GM18951 (cell line): Measurements from ENCODE around the gene IGSF6.
"Not testable (repeated sequence)": the region's sequence is repeated elsewhere in the genome, so short reads cannot be mapped to it uniquely, and the experiment has no call there.

Source experiments
- POLR2A ChIP-seq: IDR thresholded peaks from 4 replicates; pipeline ENCODE4 v1.6.1; 2011; ENCODE audit warnings: mild to moderate bottlenecking; ENCODE audit not compliant: insufficient read length, insufficient read depth; ENCODE audit errors: extremely low read depth
- in situ Hi-C: fragments of 300-500 bp; cut with MboI; formaldehyde crosslinking; loops from one replicate; pipeline ENCODE4 v1.12.0; 2022; ENCODE audit warnings: low sequenced_read_pairs, mixed read lengths, inconsistent platforms; ENCODE audit not compliant: unreplicated experiment

Gene IGSF6

DNA sequence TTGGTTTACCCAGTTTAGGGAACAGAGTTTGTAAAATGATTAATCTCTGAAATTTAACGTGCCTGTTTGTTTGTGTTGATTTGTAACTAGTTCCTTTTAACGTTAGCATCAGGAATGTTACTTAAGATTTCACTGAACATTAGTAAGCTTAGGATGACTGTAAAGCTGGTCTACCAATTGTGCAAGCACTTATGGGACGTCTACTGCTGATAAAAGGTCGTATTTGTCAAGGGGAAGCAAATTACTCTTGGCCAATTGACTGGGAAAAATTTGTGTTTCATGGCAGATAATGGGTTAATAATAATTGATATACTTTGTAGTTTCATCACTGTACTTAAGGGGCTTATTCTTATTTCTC lies 41.2 kb downstream of the IGSF6 start:
- TF ChIP-seq POLR2A, result no peak
- in situ Hi-C loops, result no loop called here

DNA sequence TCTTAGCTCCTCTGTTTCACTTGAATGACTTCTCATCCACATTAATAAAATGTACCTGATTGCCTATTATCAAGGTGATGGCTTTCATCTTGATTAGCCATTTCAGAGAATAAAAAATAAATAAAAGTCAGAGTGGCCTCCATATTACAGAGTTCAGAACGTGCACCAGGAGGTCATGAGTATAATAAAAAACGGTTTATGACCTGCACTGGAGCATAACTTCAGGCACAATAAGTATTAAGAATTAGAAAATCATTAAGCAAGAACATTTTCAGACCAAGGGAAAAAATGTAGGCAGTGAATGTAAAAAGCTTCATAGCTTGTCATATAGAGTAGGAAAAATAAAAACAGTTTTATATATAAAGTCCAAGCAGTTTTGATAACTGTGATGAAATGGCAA lies 41.6 kb downstream of the IGSF6 start:
- TF ChIP-seq POLR2A, result no peak

DNA sequence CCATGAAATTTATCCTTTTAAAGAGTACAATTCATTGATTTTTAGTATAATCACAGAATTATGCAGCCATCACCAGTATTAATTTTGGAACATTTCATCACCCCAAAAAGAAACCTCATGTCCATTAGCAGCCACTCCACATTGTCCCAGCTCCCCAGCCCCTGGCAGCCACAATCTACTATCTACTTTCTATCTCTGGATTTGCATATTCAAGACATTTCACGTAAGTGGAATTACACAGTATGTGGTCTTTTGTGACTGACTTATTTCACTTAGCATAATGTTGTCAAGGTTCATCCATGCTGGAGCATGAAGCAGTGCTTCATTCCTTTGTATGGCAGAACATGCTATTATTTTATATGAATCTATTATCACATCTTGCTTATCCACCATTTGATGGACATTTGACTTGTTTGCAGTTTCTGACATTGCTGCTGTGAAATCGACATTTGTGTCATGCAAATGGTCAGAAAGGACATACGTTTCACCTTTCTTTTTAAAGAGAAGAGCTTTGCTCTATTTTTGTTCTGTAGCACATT lies 42.3 kb downstream of the IGSF6 start:
- in situ Hi-C loops, result no loop called here
- TF ChIP-seq POLR2A, result no peak

More for the DNA sequence above, 41.6 kb downstream of the IGSF6 start:
- in situ Hi-C loops, result no loop called here

DNA sequence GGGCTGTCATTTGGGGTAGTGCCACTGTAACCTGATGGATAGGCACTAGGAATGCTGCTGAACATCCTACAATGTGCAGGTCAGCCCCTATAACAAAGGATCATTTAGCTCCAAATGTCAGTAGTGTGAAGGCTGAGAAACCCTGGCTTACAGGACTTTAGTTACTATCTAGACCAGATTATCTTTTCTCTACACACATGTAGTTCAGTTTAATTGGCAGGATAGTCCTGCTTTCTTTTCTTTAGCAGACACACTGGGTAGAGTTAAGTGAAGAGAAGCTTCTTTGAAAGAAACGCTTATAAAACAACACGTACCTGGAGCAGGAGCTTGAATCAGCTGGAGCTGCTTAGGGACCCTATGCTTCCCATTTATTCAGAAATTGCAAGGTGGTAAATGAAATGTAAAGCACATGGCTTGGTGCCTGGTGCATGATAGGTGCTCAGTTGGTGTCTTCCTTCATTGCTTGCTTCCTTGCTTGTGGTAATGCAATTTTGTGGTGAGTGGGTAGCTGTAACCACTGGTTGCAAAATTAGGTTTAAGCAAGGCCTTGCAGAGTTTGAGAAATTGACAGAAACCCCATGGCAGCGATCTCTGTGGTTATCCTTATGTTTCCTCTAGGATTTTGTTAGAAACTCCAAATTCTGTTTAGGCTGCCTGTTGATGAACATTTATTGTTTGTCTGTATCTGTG lies 43.6 kb downstream of the IGSF6 start:
- in situ Hi-C loops, result no loop called here
- TF ChIP-seq POLR2A, result no peak

DNA sequence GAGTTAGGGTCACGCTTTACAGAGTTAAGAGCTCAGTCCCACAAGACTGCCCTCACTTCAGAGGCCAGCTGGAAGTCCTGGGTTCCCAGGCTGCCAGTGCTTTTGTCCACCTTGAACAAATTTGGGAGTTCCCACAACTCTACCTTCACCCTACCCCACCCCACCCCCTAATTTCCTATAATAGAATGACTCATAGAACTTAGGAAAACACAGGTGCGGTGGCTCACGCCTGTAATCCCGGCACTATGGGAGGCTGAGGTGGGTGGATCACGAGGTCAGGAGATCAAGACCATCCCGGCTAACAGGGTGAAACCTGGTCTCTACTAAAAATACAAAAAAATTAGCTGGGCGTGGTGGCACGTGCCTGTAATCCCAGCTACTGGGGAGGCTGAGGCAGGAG lies 46.6 kb downstream of the IGSF6 start:
- in situ Hi-C loops, result not testable (repeated sequence)

DNA sequence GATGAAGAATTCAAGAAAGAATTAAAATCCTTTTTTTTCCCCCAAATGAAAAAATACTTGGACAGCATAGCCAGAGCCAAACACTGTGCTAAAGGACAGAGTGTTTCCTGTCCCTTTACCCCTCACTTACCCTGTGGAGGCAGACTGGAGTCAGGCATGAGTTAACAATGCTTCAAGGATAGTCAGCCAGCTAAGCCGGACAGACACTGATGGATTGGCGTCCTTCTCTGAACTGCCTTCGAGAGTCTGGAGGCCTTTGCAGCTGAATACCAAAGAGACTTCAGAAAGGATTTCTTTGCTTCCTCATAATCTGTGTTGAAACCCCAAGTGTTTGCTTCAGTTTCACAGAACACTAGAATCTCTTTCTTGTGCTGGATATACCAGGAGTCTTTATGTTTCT lies 48.5 kb downstream of the IGSF6 start:
- no peak for TF ChIP-seq POLR2A
- in situ Hi-C loops, result no loop called here

DNA sequence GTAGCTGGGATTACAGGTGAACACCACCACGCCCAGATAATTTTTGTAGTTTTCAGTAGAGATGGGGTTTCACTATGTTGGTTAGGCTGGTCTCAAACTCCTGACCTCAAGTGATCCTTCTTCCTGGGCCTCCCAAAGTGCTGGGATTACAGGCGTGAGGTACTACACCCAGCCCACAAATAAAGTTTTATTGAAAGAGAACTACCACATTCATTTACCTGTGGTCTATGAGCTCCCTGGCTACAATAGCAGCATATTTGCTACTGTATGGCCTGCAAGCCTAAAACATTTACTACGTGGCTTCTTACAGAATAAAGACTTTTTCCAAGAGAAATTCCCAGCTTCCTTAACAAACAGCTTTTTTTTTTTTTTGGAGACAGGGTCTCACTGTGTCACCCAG lies 49.6 kb downstream of the IGSF6 start:
- TF ChIP-seq POLR2A, result no peak
- in situ Hi-C loops, result no loop called here

DNA sequence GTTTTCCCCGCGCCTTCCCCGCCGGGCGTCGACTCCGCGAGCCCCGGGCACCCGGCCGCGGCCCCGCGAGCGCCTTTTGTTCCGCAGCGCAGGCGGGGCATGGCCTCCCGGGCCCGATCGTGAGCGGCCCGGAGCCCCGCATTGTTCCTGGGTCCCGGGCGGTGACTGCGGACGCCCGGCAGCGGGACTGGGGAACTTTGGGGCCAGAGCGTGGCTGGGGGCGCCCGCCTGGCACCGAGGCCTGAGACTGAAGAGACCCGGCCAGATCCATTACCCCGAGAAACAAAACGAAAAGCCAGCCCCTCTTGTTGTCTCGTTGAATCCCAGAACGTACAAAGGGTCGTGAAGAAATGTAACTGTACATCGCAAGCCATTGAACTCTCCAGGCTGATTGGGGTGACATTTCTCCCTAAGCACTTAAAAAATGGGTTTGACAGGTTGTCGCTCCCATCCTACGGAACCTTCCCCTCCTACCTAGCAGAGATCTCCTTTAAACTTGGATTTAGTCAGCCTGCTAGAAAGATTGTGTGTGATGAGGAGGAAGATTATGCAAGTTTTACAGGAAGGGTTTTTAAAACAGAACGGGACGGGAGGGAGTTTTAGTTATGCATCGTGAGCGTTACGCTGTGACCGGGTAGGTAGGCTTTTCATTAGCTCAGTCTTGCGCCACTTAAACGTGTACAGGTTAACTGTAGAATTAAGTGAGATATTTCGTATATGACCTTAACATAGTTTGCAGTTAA lies 52.2 kb downstream of the IGSF6 start:
- no peak for TF ChIP-seq POLR2A
- in situ Hi-C loops, result no loop called here

DNA sequence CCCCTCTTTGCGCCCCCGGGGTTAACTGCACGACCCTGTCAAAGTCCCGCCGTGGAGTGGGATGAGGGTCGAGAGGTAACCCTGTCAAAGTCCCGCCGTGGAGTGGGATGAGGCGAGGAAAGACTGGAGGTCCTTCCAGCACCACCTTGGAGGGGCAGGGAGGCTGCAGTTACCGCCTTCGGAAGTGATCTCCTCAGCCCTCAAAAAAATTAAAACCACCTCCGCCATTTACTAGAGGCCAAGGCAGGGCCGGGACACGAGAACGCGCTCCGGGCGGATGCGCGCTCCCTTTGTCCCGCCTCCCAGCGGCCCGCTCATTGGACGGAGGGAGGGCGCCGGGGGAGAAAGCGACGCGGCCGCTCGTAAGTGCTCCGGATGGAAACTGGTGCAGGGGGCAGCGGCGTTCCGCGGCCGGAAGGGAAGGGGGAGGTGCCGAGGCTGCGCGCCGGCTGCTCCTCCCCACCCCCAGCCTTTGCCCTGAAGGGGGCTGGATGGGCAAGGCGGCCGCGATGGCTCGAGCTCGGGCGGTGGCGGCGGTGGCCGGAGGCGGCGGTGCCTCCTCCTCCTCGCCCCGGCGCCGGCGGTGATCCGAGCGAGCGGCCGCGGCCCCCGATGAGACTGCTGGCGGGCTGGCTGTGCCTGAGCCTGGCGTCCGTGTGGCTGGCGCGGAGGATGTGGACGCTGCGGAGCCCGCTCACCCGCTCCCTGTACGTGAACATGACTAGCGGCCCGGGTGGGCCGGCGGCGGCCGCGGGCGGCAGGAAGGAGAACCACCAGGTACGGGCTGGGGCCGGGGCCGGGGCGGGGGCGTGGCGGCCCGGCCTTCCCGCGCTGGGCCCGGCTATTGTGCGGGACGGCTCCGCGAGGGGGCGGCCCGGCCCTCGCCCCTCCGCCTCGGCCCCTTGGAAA lies 53.0 kb downstream of the IGSF6 start, which contains the start of gene METTL9:
TSS of gene METTL9 (plus strand) at position 456 of the 909 bp plus-strand sequence. CDS start at position 613, 157 bp downstream.
- in situ Hi-C loops, result no loop called here
- TF ChIP-seq POLR2A, result peak; percentile 97

DNA sequence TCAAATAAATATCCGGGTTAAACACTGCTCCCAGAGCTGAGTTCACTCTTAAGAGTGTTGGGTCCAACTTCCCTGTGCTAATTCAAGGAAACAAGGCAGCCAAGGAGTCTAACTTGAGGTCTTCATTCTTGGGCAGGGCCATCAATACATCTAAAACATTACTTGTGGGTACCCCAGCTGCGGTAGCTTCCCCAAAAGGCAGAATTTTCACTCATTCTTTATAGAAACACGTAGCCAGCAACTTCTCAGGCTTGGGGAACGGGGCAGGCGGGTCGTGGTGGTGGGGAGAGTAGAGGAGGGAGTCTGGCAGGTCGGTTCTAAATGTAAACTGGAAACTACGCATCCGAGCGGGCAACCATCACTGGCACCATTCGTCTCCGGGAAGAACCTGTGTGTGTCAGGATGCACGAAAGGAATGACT lies 53.7 kb downstream of the IGSF6 start:
- no peak for TF ChIP-seq POLR2A
- in situ Hi-C loops, result no loop called here

DNA sequence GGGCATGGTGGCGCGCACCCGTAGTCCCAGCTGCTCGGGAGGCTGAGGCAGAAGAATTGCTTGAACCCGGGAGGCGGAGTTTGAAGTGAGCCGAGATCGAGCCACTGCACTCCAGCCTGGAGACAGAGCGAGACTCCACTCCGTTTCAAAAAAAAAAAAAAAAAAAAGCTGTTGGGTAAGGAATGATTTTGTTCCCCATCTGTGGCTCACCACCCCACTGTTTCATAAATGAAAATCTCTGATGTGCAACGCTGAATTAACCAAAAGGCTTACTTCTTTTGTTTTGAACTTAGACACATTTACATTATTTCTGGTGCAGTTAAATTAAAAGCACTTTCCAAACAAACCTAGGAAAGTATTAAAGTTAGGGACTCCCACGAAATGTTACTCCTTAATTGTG lies 54.2 kb downstream of the IGSF6 start:
- no peak for TF ChIP-seq POLR2A
- in situ Hi-C loops, result no loop called here

DNA sequence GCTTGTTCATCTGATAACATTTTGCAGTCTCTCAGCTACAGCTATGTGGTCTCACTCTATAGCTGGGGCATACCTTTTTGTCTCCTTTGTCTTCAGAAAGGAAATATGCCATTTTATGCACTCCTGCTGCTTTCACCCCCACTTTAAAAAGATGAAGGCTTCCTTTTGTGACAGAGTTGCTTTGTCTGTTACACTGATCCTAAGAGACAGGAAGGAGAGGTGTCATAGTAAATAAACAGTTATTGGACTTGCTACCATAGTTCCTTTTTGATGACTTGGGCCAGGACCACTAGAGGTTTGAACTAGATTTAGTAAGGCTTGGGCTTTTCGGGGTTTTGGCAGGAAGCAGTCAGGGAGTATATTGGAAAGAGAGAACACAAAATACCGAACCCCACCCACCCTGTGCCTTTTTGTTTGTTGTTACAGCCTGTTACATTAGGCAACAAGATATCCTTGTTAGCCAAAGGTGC lies 54.8 kb downstream of the IGSF6 start:
- TF ChIP-seq POLR2A, result no peak
- in situ Hi-C loops, result no loop called here
